NCI-H774 (cell line): ENCODE data around the gene POU2F2.
A peak's percentile ranks its signal among the peaks of the same experiment; 100 is the strongest.

Source experiments
- DNase-seq: peaks from one replicate; lab custom pipeline; 2025; lab: John Stamatoyannopoulos, UW

POU2F2 gene

GRCh38 chr19:42154471-42155323, 22.5 kb upstream of the POU2F2 start:
- DNase-seq, result peak; percentile 23

- DNase-seq, result peak; percentile 58
Observed at GRCh38 chr19:42153672-42154433, 21.6 kb upstream of the POU2F2 start.

- DNase-seq, result no peak
Observed at GRCh38 chr19:42152910-42153671, 20.8 kb upstream of the POU2F2 start.

GRCh38 chr19:42151782-42152684, 19.8 kb upstream of the POU2F2 start:
- no peak for DNase-seq

GRCh38 chr19:42150911-42151361, 18.7 kb upstream of the POU2F2 start:
- DNase-seq, result no peak

GRCh38 chr19:42150364-42150763, 18.1 kb upstream of the POU2F2 start:
- peak; percentile 26 for DNase-seq

- DNase-seq, result no peak
Observed at GRCh38 chr19:42149447-42150202, 17.4 kb upstream of the POU2F2 start.

GRCh38 chr19:42148266-42148665, 16.0 kb upstream of the POU2F2 start:
- no peak for DNase-seq

- DNase-seq, result no peak
Observed at GRCh38 chr19:42143341-42144234, 11.3 kb upstream of the POU2F2 start.

GRCh38 chr19:42140125-42140754, 8.0 kb upstream of the POU2F2 start:
- no peak for DNase-seq

- no peak for DNase-seq
Observed at GRCh38 chr19:42134535-42135070, 2.4 kb upstream of the POU2F2 start.

GRCh38 chr19:42132851-42133528, 744 bp upstream of the POU2F2 start:
- DNase-seq, result peak; percentile 85

GRCh38 chr19:42131149-42132029, 857 bp downstream of the POU2F2 start:
- DNase-seq, result no peak

GRCh38 chr19:42130254-42130573, 2.0 kb downstream of the POU2F2 start:
- no peak for DNase-seq

GRCh38 chr19:42129399-42130253, 2.6 kb downstream of the POU2F2 start:
- DNase-seq, result no peak

- DNase-seq, result no peak
Observed at GRCh38 chr19:42126574-42126973, 5.7 kb downstream of the POU2F2 start.
